Fibroblast of villous mesenchyme (primary cell): ENCODE data around the gene PSME1. TPM values are rescaled to one million over a fixed set of nuclear protein-coding genes. Genes with fewer than 3 reads are reported as not detected.

Experiments
- DNase-seq: peaks from one replicate; pipeline ENCODE4 v3.0.0-alpha.2; 2010; ENCODE audit warnings: low read depth
- H3K4me3 ChIP-seq: 2 replicates; pipeline ENCODE4 v1.5.1; 2011; ENCODE audit warnings: low read depth, mild to moderate bottlenecking, low read length
- CTCF ChIP-seq: IDR thresholded peaks from 2 replicates; pipeline ENCODE4 v1.5.1; 2012; ENCODE audit warnings: low read depth, mild to moderate bottlenecking, low read length; ENCODE audit not compliant: insufficient read depth
- small RNA-seq: library from RNA; depleted of rRNA; stranded (forward); fragments of <200 nt; gene quantifications from one replicate; pipeline ENCODE3, GENCODE V24; 2012
- total RNA-seq: library from RNA; depleted of rRNA; stranded (reverse); fragments of >200 nt; gene quantifications from 2 replicates; pipeline ENCODE4 v1.2.3, GENCODE V29; 2012

PSME1 gene
- total RNA-seq, 1 donor, result 147 TPM

GRCh38 chr14:24185741-24186140 is 49.7 kb downstream of the PSME1 start:
- no peak for DNase-seq
- no peak overlapping the region for H3K4me3 ChIP-seq
- no peak for TF ChIP-seq CTCF

- no peak overlapping the region for H3K4me3 ChIP-seq
- DNase-seq, result no peak
- TF ChIP-seq CTCF, result no peak
Observed at GRCh38 chr14:24186831-24187538, 51.0 kb downstream of the PSME1 start.

GRCh38 chr14:24187539-24187915 is 51.5 kb downstream of the PSME1 start:
- DNase-seq, result no peak
- TF ChIP-seq CTCF, result no peak
- peak overlapping the region; percentile 76 for H3K4me3 ChIP-seq

Small RNA genes lying within 50 kb of the gene (small RNA-seq; reads per million reads assigned to genes)
- gene IPO4, result 0.28 reads per million
- gene IRF9, result not detected
- gene RNA5SP383, result not detected

Other genes starting within 250 kb of the PSME1 start
- gene DHRS4, start 182.4 kb upstream of the PSME1 start, total RNA-seq, result 38.3 and 39.7 TPM in 2 replicates
- 11.7 and 13.2 TPM in 2 replicates for gene DHRS4L2, start 147.3 kb upstream of the PSME1 start, total RNA-seq
- gene CARMIL3, start 84.2 kb upstream of the PSME1 start, total RNA-seq, result not detected in 2 replicates
- gene CPNE6, start 64.6 kb upstream of the PSME1 start, total RNA-seq, result not detected in 2 replicates
- gene PCK2, start 41.9 kb upstream of the PSME1 start, total RNA-seq, result 13.0 and 33.2 TPM in 2 replicates
- gene DCAF11, start 21.4 kb upstream of the PSME1 start, total RNA-seq, result 45.1 and 47.9 TPM in 2 replicates
- 0.86 and 1.3 TPM in 2 replicates for gene NRL, start 21.2 kb upstream of the PSME1 start, total RNA-seq
- not detected in 2 replicates for gene FITM1, start 5.5 kb upstream of the PSME1 start, total RNA-seq
- gene EMC9, start 5.4 kb downstream of the PSME1 start, total RNA-seq, result 9.9 and 17.4 TPM in 2 replicates
- gene PSME2, start 10.4 kb downstream of the PSME1 start, total RNA-seq, result 141 and 151 TPM in 2 replicates
- gene RNF31, start 11.3 kb downstream of the PSME1 start, total RNA-seq, result 37.4 and 38.0 TPM in 2 replicates
- 67.6 and 96.7 TPM in 2 replicates for gene IRF9, start 25.1 kb downstream of the PSME1 start, total RNA-seq
- 4.2 and 4.7 TPM in 2 replicates for gene REC8, start 35.9 kb downstream of the PSME1 start, total RNA-seq
- 39.6 and 41.9 TPM in 2 replicates for gene IPO4, start 52.6 kb downstream of the PSME1 start, total RNA-seq
- gene TM9SF1, start 59.2 kb downstream of the PSME1 start, total RNA-seq, result 64.4 and 96.3 TPM in 2 replicates
- under 0.01 and 0.32 TPM in 2 replicates for gene TSSK4, start 69.5 kb downstream of the PSME1 start, total RNA-seq
- gene CHMP4A, start 77.3 kb downstream of the PSME1 start, total RNA-seq, result 13.8 and 15.8 TPM in 2 replicates
- 8.6 and 15.5 TPM in 2 replicates for gene MDP1, start 79.9 kb downstream of the PSME1 start, total RNA-seq
- 114 and 128 TPM in 2 replicates for gene NEDD8, start 96.2 kb downstream of the PSME1 start, total RNA-seq
- 76.7 and 87.7 TPM in 2 replicates for gene GMPR2, start 96.7 kb downstream of the PSME1 start, total RNA-seq
- 43.2 and 60.9 TPM in 2 replicates for gene TINF2, start 106.4 kb downstream of the PSME1 start, total RNA-seq
- gene TGM1, start 127.0 kb downstream of the PSME1 start, total RNA-seq, result 0.64 and 2.2 TPM in 2 replicates
- gene RABGGTA, start 135.4 kb downstream of the PSME1 start, total RNA-seq, result 25.8 and 28.1 TPM in 2 replicates
- gene DHRS1, start 163.6 kb downstream of the PSME1 start, total RNA-seq, result 8.7 and 13.8 TPM in 2 replicates
- 24.5 and 29.4 TPM in 2 replicates for gene NOP9, start 163.7 kb downstream of the PSME1 start, total RNA-seq
- 1.3 and 3.0 TPM in 2 replicates for gene CIDEB, start 171.8 kb downstream of the PSME1 start, total RNA-seq
- gene LTB4R2, start 173.9 kb downstream of the PSME1 start, total RNA-seq, result 3.9 and 6.8 TPM in 2 replicates
- gene LTB4R, start 175.3 kb downstream of the PSME1 start, total RNA-seq, result 1.3 and 1.6 TPM in 2 replicates
- gene ADCY4, start 198.9 kb downstream of the PSME1 start, total RNA-seq, result 4.2 and 18.1 TPM in 2 replicates
- 0.32 and 3.9 TPM in 2 replicates for gene RIPK3, start 203.8 kb downstream of the PSME1 start, total RNA-seq
- gene NFATC4, start 232.0 kb downstream of the PSME1 start, total RNA-seq, result 56.4 and 68.2 TPM in 2 replicates